Right atrium auricular region (tissue), 2 donors: ENCODE measurements around the gene TCF7. TPM values are rescaled to one million over a fixed set of nuclear protein-coding genes. Genes with fewer than 3 reads are reported as not detected.
A peak's percentile ranks its signal among the peaks of the same experiment; 100 is the strongest.

ENCODE experiments used
- DNase-seq: peaks from one replicate; pipeline ENCODE4 v3.0.0-alpha.2; 2019; ENCODE audit warnings: low spot score
- H3K27ac ChIP-seq, 2 donors: fragments of 200-600 bp; sonication (generic); 1 replicate in 1 of 2; 2 replicates in 1 of 2; pipeline ENCODE4 v1.5.1; 2016 to 2019
- H3K27me3 ChIP-seq, 2 donors: fragments of 200-600 bp; sonication (generic); one replicate each; pipeline versions ENCODE4 v1.5.1 to v1.6.0; 2017 to 2019
- H3K36me3 ChIP-seq: fragments of 200-600 bp; sonication (generic); one replicate; pipeline ENCODE4 v1.5.1; 2016
- H3K4me1 ChIP-seq, 2 donors: fragments of 200-600 bp; sonication (generic); one replicate each; pipeline versions ENCODE4 v1.5.1 to v1.6.0; 2017 to 2019
- H3K4me3 ChIP-seq, 2 donors: fragments of 200-600 bp; sonication (generic); 1 replicate in 1 of 2; 2 replicates in 1 of 2; pipeline ENCODE4 v1.5.1; 2017 to 2019; ENCODE audit warnings: mild to moderate bottlenecking in 1 of 2, moderate library complexity in 1 of 2
- H3K9me3 ChIP-seq, 2 donors: fragments of 200-600 bp; sonication (generic); one replicate each; pipeline ENCODE4 v1.5.1; 2019
- total RNA-seq, 2 donors: library from RNA; depleted of rRNA; stranded (reverse); fragments of >200 nt; gene quantifications; one replicate each; pipeline ENCODE4 v1.1.0, GENCODE V29; 2016
- TF ChIP-seq, protein P1 (sequence below), 2 donors: fragments of 200-600 bp; sonication (generic); IDR thresholded peaks; one replicate each; pipeline ENCODE4 v1.5.1; 2019; ENCODE audit warnings: antibody characterized with exemption in 2 of 2

The TCF7 gene
- total RNA-seq, 2 donors from 2014 or later = 1.3 to 1.7 TPM

DNA sequence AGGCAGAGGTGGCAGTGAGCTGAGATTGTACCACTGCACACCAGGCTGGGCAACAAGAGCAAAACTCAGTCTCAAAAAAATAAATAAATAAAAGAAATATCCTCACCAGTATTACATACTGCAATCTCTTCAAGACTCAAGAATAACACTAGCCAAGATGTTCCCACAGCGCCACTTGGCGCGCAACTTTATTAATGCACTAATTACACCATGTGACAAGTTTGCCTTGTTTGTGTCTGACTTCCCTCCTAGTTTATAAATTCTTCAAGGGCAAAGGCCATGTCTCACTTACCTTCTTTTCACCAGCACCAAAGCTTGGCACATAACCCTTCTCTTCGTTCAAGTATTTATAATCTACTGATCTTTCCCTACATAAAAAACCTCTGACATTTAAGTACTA is 57.5 kb downstream of the TCF7 start:
- TF ChIP-seq, protein P1, sequence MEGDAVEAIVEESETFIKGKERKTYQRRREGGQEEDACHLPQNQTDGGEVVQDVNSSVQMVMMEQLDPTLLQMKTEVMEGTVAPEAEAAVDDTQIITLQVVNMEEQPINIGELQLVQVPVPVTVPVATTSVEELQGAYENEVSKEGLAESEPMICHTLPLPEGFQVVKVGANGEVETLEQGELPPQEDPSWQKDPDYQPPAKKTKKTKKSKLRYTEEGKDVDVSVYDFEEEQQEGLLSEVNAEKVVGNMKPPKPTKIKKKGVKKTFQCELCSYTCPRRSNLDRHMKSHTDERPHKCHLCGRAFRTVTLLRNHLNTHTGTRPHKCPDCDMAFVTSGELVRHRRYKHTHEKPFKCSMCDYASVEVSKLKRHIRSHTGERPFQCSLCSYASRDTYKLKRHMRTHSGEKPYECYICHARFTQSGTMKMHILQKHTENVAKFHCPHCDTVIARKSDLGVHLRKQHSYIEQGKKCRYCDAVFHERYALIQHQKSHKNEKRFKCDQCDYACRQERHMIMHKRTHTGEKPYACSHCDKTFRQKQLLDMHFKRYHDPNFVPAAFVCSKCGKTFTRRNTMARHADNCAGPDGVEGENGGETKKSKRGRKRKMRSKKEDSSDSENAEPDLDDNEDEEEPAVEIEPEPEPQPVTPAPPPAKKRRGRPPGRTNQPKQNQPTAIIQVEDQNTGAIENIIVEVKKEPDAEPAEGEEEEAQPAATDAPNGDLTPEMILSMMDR (IDR thresholded peaks at IDR 0.05) = no peak
- Histone ChIP-seq H3K27me3 (no peaks in the 10 kb centered on the region), H3K27ac (no peak overlapping the region), H3K4me1 (peaks cover 0 to 52% of the 10 kb centered on the region in 2 donors), H3K9me3 (no peaks in the 10 kb centered on the region), H3K36me3 (peaks cover 37% of the 10 kb centered on the region), H3K4me3 (no peak overlapping the region)
- no peak for DNase-seq

DNA sequence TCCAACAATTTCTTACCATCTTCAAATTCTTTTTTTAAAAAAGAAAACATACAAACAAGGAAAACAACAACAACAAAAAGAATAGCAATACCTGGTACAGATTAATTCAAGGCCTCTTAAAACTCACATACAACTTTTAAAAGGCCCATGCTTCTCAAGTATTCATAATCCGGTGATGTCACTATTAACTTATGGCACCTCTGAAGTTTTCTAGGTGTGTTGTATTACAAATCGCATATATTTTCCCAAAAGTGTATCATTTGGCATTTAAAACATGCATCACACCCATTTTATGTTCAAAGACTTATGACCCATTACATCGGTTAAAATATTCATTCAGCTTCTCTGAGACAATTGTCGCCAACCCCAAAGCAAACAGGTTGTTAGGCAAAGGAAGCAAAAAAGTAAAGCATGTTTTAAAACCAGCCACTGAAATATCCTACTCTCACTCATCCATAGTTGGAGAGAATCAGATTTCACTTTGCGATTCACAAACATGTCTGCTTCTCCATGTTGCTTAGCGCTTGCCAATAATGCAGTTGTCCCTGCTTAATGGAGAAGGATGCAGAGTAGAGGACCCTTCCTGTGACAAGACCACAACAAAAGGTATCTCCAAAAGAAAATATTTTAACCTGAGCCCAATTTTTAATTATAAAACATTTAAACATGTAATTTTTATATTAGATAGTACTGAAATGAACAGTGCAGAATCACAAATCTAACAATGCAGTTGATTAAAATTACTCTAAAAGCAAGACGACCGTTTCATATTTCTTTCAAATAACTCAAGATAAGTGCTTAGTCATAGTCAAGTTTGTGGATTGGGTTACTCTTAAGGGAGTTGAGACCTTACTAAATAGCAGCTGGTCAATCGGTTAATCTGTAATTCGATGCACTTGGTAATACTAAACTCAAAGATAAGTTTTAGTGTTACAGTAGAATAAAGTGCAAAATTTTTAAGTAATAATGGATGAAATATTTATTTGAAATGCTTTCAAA is 60.7 kb downstream of the TCF7 start:
- DNase-seq = no peak
- Histone ChIP-seq H3K9me3 (no peaks in the 10 kb centered on the region), H3K36me3 (peaks cover 14% of the 10 kb centered on the region), H3K27me3 (no peaks in the 10 kb centered on the region), H3K27ac (peak overlapping the region; percentile 98 to 99), H3K4me1 (peaks cover 0 to 43% of the 10 kb centered on the region in 2 donors), H3K4me3 (peak overlapping the region; percentile 78 to 88)
- TF ChIP-seq, protein P1 (IDR thresholded peaks at IDR 0.05) = no peak

DNA sequence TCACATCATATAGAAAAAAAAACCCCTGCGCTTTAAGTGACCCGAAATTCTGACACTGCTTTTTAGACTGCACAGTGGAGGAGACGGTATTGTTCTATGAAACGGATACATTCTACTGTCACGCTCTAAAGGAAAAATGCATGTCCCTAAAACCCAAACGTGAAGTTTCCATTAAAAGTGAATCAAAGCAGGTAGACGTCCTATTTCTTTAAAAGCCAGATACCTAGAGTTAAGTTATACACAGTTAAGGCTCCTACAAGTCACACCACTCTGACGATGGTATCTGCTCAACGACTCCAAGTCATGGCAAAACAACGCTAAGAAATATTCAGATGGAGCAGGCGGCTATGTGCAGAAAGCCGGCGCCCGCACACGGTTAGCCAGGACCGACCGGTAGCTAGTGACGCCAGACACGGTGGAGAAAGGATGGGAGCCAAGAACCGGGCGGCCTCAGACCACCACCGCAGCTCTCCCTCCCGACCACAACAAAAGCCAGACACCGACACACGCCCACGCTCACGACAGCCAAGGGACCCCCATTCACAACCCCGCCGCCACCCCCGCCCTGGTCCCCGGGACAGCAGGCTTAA is 61.5 kb downstream of the TCF7 start:
- no peaks in the 10 kb centered on the region for H3K9me3 ChIP-seq
- no peaks in the 10 kb centered on the region for H3K27me3 ChIP-seq
- H3K36me3 ChIP-seq = peaks cover 14% of the 10 kb centered on the region
- TF ChIP-seq, protein P1 (IDR thresholded peaks at IDR 0.05) = no peak
- H3K27ac ChIP-seq = peak overlapping the region; percentile 98 to 99
- peak overlapping the region; percentile 78 to 88 for H3K4me3 ChIP-seq
- no peak for DNase-seq
- H3K4me1 ChIP-seq = peaks cover 0 to 37% of the 10 kb centered on the region in 2 donors

DNA sequence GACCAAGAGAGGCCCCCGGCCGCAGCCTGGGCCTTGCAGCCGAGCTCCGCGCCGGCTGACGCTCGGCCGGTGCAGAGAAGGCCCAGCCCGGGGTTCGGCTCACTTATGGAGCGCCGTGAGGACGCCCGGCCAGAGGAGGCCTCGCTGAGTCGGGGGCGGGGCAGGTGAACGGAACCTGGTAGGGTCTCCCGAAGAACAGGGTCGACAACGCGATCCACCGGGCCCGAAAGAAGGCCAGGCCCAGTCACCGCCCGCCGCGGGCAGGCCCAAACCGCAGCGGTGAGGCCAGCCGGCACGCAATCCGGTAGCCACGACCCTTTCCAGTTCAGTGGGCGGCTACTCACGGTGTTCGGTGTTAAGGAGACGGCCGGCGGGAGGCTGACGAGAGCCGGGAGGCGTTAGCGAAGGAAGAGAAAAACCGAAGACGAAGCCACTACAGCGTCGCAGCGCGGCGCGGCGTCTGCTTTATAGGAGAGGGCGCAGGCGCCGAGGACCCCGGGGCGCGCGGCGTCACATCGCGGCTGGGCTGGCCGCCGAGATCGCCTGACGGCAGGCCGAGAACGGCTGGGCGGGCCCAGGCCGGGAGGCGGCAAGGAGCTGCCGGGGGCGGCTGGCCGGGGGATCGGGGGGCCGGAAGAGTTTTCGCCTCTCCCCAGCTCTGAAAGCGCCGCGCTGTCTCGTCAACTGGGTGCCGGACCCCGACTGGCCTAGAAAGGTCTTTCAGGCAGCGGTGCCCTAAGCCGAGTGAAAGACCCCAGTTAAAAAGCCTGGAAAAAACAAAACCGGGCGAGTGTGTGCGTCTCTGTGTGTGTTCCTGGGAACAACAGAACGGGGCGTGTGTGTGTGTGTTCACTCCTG is 62.3 kb downstream of the TCF7 start, which contains the start of gene SKP1:
SKP1 (minus strand) TSS at position 440 of the 858 bp plus-strand sequence. CDS start 2,928 bp downstream, outside the sequence.
- TF ChIP-seq, protein P1 (IDR thresholded peaks at IDR 0.05) = no peak
- no peaks in the 10 kb centered on the region for H3K9me3 ChIP-seq
- DNase-seq = peak; percentile 82
- H3K4me1 ChIP-seq = peaks cover 0 to 33% of the 10 kb centered on the region in 2 donors
- peak within 1 kb of the TSS; percentile 78 to 88 for H3K4me3 ChIP-seq
- H3K27me3 ChIP-seq = no peaks in the 10 kb centered on the region
- H3K27ac ChIP-seq = peak within 1 kb of the TSS; percentile 98 to 99
- H3K36me3 ChIP-seq = peaks cover 10% of the 10 kb centered on the region

DNA sequence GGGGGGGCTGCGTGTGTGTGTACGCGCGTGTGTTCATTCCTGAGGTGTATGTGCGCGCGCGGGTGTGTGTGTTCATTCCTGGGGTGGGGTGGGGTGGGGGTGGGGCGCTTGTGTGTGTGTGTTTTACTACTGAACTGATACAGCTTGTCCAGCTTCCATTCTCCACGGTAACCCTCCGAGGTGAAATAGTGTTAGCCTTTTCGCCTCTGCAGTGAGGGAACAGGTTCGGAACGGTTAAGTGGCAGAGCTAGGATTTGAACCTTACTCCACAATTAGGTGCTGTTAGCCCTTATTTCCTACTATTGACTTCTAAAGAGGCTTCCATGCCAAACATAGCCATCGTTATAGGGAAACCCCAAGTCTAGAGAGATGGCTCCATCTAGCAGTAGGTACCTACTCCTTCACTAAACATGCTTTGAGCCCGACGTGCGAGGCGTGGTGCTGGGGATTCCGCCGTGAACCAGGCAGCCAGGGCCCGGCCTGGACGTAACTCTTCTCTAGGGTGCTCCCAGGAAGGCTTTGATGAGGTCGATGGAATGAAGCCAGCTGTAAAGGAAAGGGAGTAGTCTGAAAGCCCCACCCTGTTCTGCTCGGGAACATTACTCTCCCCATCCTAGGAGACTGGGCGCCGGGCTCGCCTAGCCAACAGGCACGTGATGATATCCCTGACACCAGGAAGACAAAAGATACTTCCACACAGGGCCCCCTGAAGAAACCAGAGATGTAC is 63.1 kb downstream of the TCF7 start:
- Histone ChIP-seq H3K36me3 (peaks cover 2% of the 10 kb centered on the region), H3K4me1 (peaks cover 0 to 30% of the 10 kb centered on the region in 2 donors), H3K27me3 (no peaks in the 10 kb centered on the region), H3K4me3 (peak overlapping the region; percentile 78 to 88), H3K27ac (peak overlapping the region; percentile 98 to 99), H3K9me3 (no peaks in the 10 kb centered on the region)
- TF ChIP-seq, protein P1 (IDR thresholded peaks at IDR 0.05) = no peak
- no peak for DNase-seq
